Mucosa of stomach (tissue), 1 donor: ENCODE data around the gene TACR2.
A peak's percentile ranks its signal among the peaks of the same experiment; 100 is the strongest.

ENCODE experiments used
- H3K27me3 ChIP-seq: one replicate; pipeline ENCODE4 v1.7.0; 2013; ENCODE audit warnings: mild to moderate bottlenecking, low read length; ENCODE audit not compliant: control insufficient read depth, insufficient read depth
- H3K36me3 ChIP-seq: one replicate; pipeline ENCODE4 v1.7.0; 2013; ENCODE audit warnings: low read length; ENCODE audit not compliant: control insufficient read depth, insufficient read depth
- H3K4me1 ChIP-seq: one replicate; pipeline ENCODE4 v1.7.0; 2013; ENCODE audit warnings: mild to moderate bottlenecking, low read length; ENCODE audit not compliant: control insufficient read depth, insufficient read depth
- H3K4me3 ChIP-seq: one replicate; pipeline ENCODE4 v1.7.0; 2013; ENCODE audit warnings: low read length
- H3K9ac ChIP-seq: one replicate; pipeline ENCODE4 v1.7.0; 2013; ENCODE audit warnings: mild to moderate bottlenecking, low read length, moderate library complexity
- H3K9me3 ChIP-seq: one replicate; pipeline ENCODE4 v1.7.0; 2013; ENCODE audit warnings: mild to moderate bottlenecking, low read length, moderate library complexity; ENCODE audit not compliant: control insufficient read depth
- donor health status: Pancreatic carcinoma.

Gene TACR2

GRCh38 chr10:69375307-69376151 lies 41.2 kb downstream of the TACR2 start:
- Histone ChIP-seq H3K9ac (no peak overlapping the region), H3K4me1 (peaks cover 31% of the 10 kb centered on the region), H3K36me3 (peaks cover 8% of the 10 kb centered on the region), H3K27me3 (no peaks in the 10 kb centered on the region), H3K4me3 (no peak overlapping the region), H3K9me3 (no peaks in the 10 kb centered on the region)

GRCh38 chr10:69374931-69375306 lies 41.8 kb downstream of the TACR2 start:
- Histone ChIP-seq H3K9ac (no peak overlapping the region), H3K4me1 (peaks cover 31% of the 10 kb centered on the region), H3K4me3 (no peak overlapping the region), H3K9me3 (no peaks in the 10 kb centered on the region), H3K27me3 (no peaks in the 10 kb centered on the region), H3K36me3 (peaks cover 11% of the 10 kb centered on the region)

GRCh38 chr10:69374242-69374641 lies 42.5 kb downstream of the TACR2 start:
- Histone ChIP-seq H3K36me3 (peaks cover 14% of the 10 kb centered on the region), H3K27me3 (no peaks in the 10 kb centered on the region), H3K4me1 (peaks cover 31% of the 10 kb centered on the region), H3K4me3 (no peak overlapping the region), H3K9ac (no peak overlapping the region), H3K9me3 (no peaks in the 10 kb centered on the region)

- Histone ChIP-seq H3K9me3 (no peaks in the 10 kb centered on the region), H3K27me3 (no peaks in the 10 kb centered on the region), H3K36me3 (peaks cover 23% of the 10 kb centered on the region), H3K4me3 (no peak overlapping the region), H3K4me1 (peaks cover 32% of the 10 kb centered on the region), H3K9ac (no peak overlapping the region)
Measured at GRCh38 chr10:69372126-69372980, 44.4 kb downstream of the TACR2 start.

DNA sequence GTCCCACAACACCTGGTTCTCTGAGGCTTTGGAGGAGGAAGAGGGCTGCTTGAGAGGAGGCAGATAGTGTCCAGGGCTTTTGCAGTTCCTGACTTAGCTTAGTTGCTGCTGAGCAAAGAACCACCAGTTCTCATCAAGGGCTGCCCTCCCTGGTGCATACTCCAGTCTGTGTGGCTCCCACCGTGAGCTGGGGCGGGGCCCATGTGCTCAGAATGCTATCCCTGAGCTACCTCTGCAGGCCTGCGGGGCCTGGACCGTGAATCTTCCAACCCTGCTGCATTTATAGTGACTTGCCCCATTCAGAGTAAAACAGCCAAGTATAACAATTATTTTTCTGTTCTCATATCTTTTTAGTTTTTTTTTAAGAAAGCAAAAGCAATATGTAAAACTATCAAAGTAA lies 49.2 kb downstream of the TACR2 start:
- Histone ChIP-seq H3K36me3 (peaks cover 26% of the 10 kb centered on the region), H3K4me1 (peaks cover 20% of the 10 kb centered on the region), H3K9me3 (no peaks in the 10 kb centered on the region), H3K9ac (no peak overlapping the region), H3K27me3 (no peaks in the 10 kb centered on the region), H3K4me3 (no peak overlapping the region)

DNA sequence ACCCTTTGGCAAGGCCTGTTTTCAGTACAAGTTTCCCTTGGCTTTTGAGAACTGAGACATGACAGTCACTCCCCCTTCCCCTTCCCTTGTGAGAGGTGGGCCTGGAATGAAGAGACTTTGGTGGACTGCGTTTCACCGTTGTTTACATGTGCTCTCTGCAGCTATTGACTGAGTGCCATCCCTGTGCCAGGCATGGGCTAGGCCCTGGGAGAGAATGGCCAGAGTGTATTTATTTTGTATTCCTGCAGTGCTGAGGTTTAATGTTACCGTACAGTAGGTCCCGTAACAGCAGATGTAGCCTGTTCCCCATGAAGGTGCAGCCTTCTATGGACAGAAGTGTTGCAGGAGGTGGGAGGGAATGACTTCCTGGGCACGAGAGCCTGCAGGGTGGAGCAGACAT lies 50.0 kb downstream of the TACR2 start:
- no peak overlapping the region for H3K9ac ChIP-seq
- peaks cover 26% of the 10 kb centered on the region for H3K4me1 ChIP-seq
- H3K27me3 ChIP-seq: no peaks in the 10 kb centered on the region
- H3K9me3 ChIP-seq: no peaks in the 10 kb centered on the region
- H3K36me3 ChIP-seq: peaks cover 26% of the 10 kb centered on the region
- H3K4me3 ChIP-seq: no peak overlapping the region

DNA sequence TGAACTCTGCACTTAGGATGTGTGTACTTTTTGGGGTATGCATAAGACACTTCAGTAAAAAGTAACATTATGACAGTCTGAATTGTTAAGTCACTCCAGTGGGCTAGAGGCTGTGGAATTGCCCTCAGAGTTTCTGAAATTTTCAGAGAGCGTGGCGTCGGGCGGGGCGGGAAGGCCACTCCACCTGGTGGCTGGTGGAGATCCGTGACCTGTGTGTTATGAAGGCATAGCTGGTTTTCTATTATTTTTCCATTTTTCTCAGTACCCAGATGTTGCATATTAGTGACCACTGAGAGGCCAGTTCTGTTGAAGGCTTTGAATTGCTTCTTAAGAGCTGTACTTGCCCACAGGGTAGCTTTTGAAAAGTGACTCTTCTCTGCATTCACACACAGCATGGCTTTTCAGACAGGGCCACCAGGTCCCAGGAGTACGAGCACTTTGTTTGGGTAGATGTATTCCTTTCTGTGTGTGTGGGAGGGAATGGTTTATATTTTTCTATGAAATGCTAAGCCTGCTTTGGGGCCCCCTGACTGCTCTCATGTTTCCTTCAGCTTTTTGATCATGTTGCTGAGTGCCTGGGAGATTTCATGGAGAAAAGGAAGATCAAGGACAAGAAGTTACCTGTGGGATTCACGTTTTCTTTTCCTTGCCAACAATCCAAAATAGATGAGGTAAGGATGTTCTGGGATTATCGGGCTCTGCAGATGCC lies 52.3 kb downstream of the TACR2 start:
- Histone ChIP-seq H3K36me3 (peaks cover 17% of the 10 kb centered on the region), H3K9ac (no peak overlapping the region), H3K9me3 (no peaks in the 10 kb centered on the region), H3K4me3 (no peak overlapping the region), H3K27me3 (no peaks in the 10 kb centered on the region), H3K4me1 (peaks cover 50% of the 10 kb centered on the region)

- no peaks in the 10 kb centered on the region for H3K9me3 ChIP-seq
- no peak overlapping the region for H3K4me3 ChIP-seq
- H3K9ac ChIP-seq: no peak overlapping the region
- no peaks in the 10 kb centered on the region for H3K27me3 ChIP-seq
- H3K4me1 ChIP-seq: peaks cover 57% of the 10 kb centered on the region
- H3K36me3 ChIP-seq: peaks cover 13% of the 10 kb centered on the region
Measured at GRCh38 chr10:69363666-69364065, 53.1 kb downstream of the TACR2 start.

- H3K36me3 ChIP-seq: peaks cover 7% of the 10 kb centered on the region
- H3K9me3 ChIP-seq: no peaks in the 10 kb centered on the region
- H3K4me3 ChIP-seq: no peak overlapping the region
- H3K27me3 ChIP-seq: no peaks in the 10 kb centered on the region
- H3K9ac ChIP-seq: no peak overlapping the region
- peaks cover 59% of the 10 kb centered on the region for H3K4me1 ChIP-seq
Measured at GRCh38 chr10:69362471-69362954, 54.2 kb downstream of the TACR2 start.

GRCh38 chr10:69361303-69361614 lies 55.5 kb downstream of the TACR2 start:
- H3K4me1 ChIP-seq: peaks cover 53% of the 10 kb centered on the region
- H3K36me3 ChIP-seq: peaks cover 6% of the 10 kb centered on the region
- no peak overlapping the region for H3K4me3 ChIP-seq
- H3K27me3 ChIP-seq: no peaks in the 10 kb centered on the region
- H3K9ac ChIP-seq: no peak overlapping the region
- H3K9me3 ChIP-seq: no peaks in the 10 kb centered on the region

DNA sequence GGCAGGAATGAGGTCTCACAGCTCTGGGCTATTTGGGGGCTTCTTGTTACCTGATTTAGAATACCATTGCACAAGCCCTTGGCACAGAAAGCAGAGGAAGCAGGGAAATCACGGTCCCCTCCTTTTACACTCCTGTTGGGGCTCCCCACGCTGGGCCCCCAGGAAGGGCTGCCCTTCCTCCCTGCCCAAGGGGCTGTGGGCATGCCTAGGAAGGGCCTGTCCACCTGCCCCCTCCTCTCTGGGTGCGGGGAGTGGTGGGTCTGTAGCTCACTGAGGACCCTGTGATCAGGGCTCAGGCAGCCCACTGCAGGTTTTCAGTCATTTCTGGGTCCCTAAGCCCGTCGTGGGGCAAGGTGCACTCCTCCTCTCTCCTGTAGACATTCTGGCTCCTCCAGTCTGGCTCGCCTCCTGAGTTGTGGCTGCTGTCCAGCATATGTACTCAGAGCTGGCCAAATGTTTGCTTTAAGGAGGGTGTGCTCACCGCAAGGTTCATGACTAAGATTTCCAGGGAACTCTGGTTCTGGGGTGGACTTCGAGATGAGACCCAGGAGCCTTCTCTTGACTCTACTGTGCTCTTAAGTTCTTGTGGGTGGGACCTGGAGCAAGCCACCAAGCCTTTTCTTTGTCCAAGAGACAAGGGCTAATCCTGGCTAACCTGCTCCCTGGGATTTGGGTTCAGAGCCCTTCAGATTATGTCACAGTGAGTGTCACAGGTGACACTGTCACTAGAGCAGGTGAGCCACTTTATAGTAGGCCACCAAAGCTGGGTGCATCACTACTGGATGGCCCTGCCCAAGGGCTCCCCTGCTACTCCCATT lies 56.0 kb downstream of the TACR2 start:
- peak overlapping the region; percentile 38 for H3K9ac ChIP-seq
- no peaks in the 10 kb centered on the region for H3K9me3 ChIP-seq
- peaks cover under 1% of the 10 kb centered on the region for H3K36me3 ChIP-seq
- peaks cover 53% of the 10 kb centered on the region for H3K4me1 ChIP-seq
- H3K27me3 ChIP-seq: no peaks in the 10 kb centered on the region
- no peak overlapping the region for H3K4me3 ChIP-seq
